ENCODE measurements around the gene PTPRG.

DNA sequence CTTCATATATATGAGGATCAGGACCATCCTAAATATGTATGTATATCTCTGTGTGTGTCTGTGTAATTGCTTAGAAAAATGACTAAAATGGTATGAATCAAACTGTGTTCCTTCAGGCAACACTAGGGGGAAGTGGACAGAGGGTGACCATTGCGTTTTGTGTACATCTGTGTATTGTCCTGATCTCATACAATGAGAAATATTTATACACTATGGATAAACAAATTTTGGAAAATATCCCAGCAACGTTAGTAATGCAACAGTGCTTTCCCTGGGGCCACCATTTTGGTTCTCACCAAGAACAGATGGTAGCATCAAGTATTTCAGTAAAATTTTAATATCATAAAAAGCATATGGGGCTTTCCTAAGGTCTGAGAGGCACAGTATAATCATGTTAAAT, 130.1 kb downstream of the PTPRG start:
- TF ChIP-seq EZH2 (IDR thresholded peaks at IDR 0.05; ENCODE audit: insufficient read depth, poor library complexity, severe bottlenecking) (no peak), EZH2phosphoT487 (IDR thresholded peaks at IDR 0.05; ENCODE audit: insufficient read depth, low read depth) (no peak)

Data from GM23248 (cell line).